Skeletal muscle tissue (tissue), 4 donors: ENCODE data around the gene CCDC171. TPM values are rescaled to one million over a fixed set of nuclear protein-coding genes. Genes with fewer than 3 reads are reported as not detected.

ENCODE experiments used
- H3K27ac ChIP-seq: one replicate; pipeline ENCODE4 v1.7.0; 2013; ENCODE audit warnings: mild to moderate bottlenecking, low read depth, low read length, inconsistent platforms
- H3K27me3 ChIP-seq, 3 donors: one replicate each; pipeline ENCODE4 v1.7.0; 2013; ENCODE audit warnings: low read length in 3 of 3; ENCODE audit not compliant: control insufficient read depth in 3 of 3, insufficient read depth in 3 of 3
- H3K36me3 ChIP-seq, 3 donors: one replicate each; pipeline ENCODE4 v1.7.0; 2013; ENCODE audit warnings: low read length in 3 of 3; ENCODE audit not compliant: control insufficient read depth in 3 of 3, insufficient read depth in 3 of 3
- H3K4me1 ChIP-seq, 3 donors: one replicate each; pipeline ENCODE4 v1.7.0; 2013; ENCODE audit warnings: low read length in 3 of 3, mild to moderate bottlenecking in 3 of 3; ENCODE audit not compliant: control insufficient read depth in 3 of 3, insufficient read depth in 3 of 3
- H3K4me3 ChIP-seq, 3 donors: one replicate each; pipeline ENCODE4 v1.7.0; 2013; ENCODE audit warnings: low read length in 3 of 3
- H3K9ac ChIP-seq, 3 donors: one replicate each; pipeline ENCODE4 v1.7.0; 2013; ENCODE audit warnings: low read length in 3 of 3, mild to moderate bottlenecking in 3 of 3, moderate library complexity in 2 of 3, low read depth in 1 of 3
- H3K9me3 ChIP-seq, 3 donors: one replicate each; pipeline ENCODE4 v1.7.0; 2013; ENCODE audit warnings: low read length in 3 of 3; ENCODE audit not compliant: control insufficient read depth in 3 of 3
- total RNA-seq: library from RNA; depleted of rRNA; stranded (reverse); fragments of >200 nt; gene quantifications from one replicate; pipeline ENCODE4 v1.2.3, GENCODE V29; 2014
- donor health status: Osteomylitis.

Gene CCDC171
- total RNA-seq, 1 donor from 2014 or later = 5.7 TPM

DNA sequence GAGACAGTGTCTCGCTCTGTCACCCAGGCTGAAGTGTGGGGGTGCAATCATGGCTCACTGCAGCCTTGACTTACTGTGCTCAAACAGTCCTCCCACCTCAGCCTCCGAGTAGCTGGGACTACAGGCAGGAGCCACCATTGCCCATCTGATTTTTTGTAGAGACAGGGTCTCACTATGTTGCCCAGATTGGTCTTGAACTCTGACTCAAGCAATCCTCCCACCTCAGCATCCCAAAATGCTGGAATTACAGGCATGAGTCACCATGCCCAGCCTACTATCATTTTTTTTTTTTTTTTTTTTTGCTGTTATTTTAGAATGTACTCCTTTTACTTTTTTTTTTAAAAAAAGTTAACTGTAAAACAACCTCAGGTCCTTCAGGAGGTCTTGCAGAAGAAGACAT is 449.0 kb downstream of the CCDC171 start:
- Histone ChIP-seq H3K4me1 (no peaks in the 10 kb centered on the region), H3K4me3 (no peak overlapping the region), H3K9ac (no peak overlapping the region), H3K27ac (no peak overlapping the region), H3K9me3 (no peaks in the 10 kb centered on the region), H3K36me3 (no peaks in the 10 kb centered on the region), H3K27me3 (no peaks in the 10 kb centered on the region)

DNA sequence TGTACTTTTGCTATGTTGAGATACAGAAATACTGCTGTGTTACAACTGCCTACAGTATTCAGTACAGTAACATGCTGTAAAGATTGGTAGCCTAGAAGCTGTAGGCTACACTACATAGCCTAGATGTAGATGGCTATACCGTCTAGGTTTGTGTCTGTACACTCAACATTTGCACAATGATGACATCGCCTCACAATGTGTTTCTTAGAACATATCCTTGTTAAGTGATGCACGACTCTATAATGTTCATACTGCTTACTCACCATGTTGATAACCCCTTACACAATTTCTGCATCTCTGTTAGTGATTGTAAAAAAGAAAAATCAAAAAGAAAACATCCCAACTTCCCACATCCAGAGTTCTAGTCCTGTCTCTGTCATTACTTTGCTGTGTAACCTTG is 450.0 kb downstream of the CCDC171 start:
- Histone ChIP-seq H3K36me3 (no peaks in the 10 kb centered on the region), H3K9ac (no peak overlapping the region), H3K4me3 (no peak overlapping the region), H3K27me3 (no peaks in the 10 kb centered on the region), H3K4me1 (no peaks in the 10 kb centered on the region), H3K9me3 (no peaks in the 10 kb centered on the region), H3K27ac (no peak overlapping the region)

DNA sequence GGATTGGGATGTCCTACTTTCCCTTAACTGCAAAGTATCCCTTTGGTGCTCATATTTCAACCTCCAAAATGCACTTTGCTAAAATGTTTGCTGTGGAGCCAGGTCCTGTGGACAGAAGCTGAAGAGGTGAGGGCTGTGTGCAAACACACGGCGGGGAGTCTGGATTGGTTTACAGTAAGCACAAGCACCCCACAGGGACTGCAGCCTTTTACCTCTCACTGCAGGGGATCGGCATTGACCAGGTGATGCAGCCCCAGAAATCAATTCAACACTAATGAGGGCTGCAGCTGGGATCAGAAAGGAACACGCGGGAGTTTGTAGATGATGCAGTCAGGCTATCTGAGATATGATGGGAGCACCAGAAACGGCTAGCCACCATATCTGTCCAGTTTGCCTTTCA is 450.9 kb downstream of the CCDC171 start:
- Histone ChIP-seq H3K4me3 (no peak overlapping the region), H3K27ac (no peak overlapping the region), H3K27me3 (no peaks in the 10 kb centered on the region), H3K9ac (no peak overlapping the region), H3K4me1 (no peaks in the 10 kb centered on the region), H3K36me3 (no peaks in the 10 kb centered on the region), H3K9me3 (no peaks in the 10 kb centered on the region)

DNA sequence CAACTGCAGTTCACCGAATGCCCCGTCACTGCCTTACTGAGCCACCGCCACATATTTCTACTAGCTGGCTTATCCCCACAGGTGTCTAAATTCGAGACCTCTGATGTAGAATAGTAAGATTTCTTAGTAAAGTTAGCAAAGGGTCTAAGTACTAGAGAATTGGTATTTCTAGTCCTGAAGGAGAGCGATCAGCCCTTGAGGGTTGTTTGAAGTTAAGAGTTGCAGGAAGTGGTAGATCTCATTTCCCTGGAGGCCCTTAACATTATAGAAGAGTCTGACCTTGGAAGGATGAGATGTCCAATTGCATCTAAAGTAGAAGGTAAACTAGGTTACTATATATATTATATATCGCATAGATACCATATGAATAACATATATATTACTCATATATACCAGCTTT is 451.8 kb downstream of the CCDC171 start:
- no peak overlapping the region for H3K4me3 ChIP-seq
- H3K27me3 ChIP-seq = no peaks in the 10 kb centered on the region
- no peak overlapping the region for H3K27ac ChIP-seq
- H3K4me1 ChIP-seq = no peaks in the 10 kb centered on the region
- no peaks in the 10 kb centered on the region for H3K36me3 ChIP-seq
- H3K9ac ChIP-seq = no peak overlapping the region
- H3K9me3 ChIP-seq = no peaks in the 10 kb centered on the region

DNA sequence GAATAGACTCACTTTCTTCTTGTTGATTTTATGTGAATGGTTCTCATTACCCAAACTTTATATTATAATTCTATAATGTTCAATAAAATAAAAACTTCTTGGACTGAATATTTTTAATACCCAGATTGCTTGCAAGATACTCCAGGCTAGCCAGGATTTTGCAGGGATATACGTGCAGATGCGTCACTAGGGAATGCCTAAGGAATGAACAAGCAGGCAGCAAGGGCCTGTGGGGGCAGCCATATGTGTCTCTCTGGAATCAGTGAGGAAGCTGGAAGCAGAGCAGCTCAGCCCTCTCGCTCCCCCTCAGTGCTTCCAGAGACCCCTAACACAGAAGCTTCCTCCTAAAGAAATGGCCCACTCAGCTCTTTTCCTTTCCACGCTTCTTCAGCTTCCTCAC is 457.4 kb downstream of the CCDC171 start:
- Histone ChIP-seq H3K4me3 (no peak overlapping the region), H3K4me1 (no peaks in the 10 kb centered on the region), H3K9ac (no peak overlapping the region), H3K36me3 (no peaks in the 10 kb centered on the region), H3K27ac (no peak overlapping the region), H3K9me3 (peaks cover 0 to 2% (median 0%) of the 10 kb centered on the region in 3 donors), H3K27me3 (no peaks in the 10 kb centered on the region)

DNA sequence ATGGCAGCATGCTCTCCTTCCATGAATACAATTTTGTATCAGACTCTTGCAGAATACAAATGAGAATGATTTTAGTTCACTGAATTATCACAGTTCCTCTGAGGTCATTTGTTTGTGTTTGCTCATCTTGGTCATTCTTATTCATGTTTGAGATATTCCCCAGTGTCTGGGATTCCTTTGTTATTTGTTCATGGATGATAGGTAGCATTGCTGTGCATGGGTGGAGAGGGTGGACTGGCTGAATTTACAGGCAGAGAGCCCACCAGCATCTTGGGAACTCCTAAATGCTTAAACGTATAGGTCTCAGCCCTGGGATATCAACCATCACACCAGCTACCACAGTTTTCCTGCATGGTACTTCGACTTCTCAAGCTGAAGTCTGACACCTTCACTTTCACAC is 459.8 kb downstream of the CCDC171 start:
- H3K9me3 ChIP-seq = peaks cover under 1 to 2% (median 1%) of the 10 kb centered on the region in 3 donors
- H3K9ac ChIP-seq = no peak overlapping the region
- H3K4me3 ChIP-seq = no peak overlapping the region
- no peak overlapping the region for H3K27ac ChIP-seq
- H3K36me3 ChIP-seq = no peaks in the 10 kb centered on the region
- no peaks in the 10 kb centered on the region for H3K4me1 ChIP-seq
- no peaks in the 10 kb centered on the region for H3K27me3 ChIP-seq

DNA sequence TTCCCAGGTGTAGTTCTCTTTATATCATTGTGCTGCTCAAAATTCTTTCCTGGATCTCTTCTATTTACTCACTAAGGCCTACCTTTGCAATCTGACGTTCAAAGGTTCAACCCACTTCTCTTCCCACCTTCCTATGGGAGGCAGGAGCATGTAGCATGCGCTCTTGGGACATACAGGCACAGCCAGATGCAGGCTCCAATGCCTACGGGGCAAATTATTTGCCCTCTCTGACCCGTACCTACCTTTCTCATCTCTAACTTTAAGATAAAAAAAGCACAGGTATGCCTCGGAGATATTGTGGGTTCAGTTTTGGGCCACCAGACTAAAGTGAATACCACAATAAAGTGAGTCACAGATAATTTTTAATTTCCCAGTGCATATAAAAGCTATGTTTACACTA is 460.5 kb downstream of the CCDC171 start:
- H3K9ac ChIP-seq = no peak overlapping the region
- peaks cover 4 to 5% (median 4%) of the 10 kb centered on the region in 3 donors for H3K9me3 ChIP-seq
- no peak overlapping the region for H3K27ac ChIP-seq
- no peak overlapping the region for H3K4me3 ChIP-seq
- H3K36me3 ChIP-seq = no peaks in the 10 kb centered on the region
- no peaks in the 10 kb centered on the region for H3K27me3 ChIP-seq
- no peaks in the 10 kb centered on the region for H3K4me1 ChIP-seq

DNA sequence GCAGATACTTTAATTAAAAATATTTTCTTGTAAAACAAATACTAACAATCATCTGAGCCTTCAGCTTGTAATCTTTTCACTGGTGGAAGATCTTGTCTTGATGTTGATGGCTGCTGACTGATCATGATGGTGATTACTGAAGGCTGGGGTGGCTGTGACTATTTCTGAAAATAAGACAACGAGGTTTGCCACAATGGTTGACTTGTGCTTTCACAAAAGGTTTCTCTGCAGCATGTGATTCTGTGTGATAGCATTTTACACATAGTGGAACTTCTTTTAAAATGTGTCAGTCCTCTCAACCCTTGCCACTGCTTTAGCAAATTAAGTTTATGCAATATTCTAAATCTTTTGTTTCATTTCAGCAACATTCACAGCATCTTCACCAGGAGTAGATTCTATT is 461.0 kb downstream of the CCDC171 start:
- Histone ChIP-seq H3K36me3 (no peaks in the 10 kb centered on the region), H3K27me3 (no peaks in the 10 kb centered on the region), H3K9me3 (peaks cover 4 to 5% (median 4%) of the 10 kb centered on the region in 3 donors), H3K4me3 (no peak overlapping the region), H3K27ac (no peak overlapping the region), H3K4me1 (no peaks in the 10 kb centered on the region), H3K9ac (no peak overlapping the region)

DNA sequence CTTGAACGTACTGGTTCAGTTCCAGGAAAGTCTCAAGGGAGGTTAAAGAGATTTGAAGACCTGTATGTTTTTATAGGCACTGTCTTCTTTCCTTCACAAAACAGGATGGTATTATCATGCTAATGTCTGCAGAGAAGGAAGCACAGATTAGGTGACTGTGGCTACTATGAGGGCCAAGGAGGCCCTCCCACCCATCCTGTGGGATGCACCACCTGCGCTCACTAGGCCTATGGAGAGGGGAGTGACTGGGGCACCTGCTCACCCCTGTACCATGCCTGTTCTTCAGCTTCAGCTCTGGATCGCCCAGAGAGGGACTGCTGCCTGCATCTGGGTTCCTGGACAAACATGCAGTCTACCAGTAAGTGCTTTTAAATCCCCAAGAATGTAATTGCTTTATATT is 469.4 kb downstream of the CCDC171 start:
- H3K4me1 ChIP-seq = no peaks in the 10 kb centered on the region
- no peak overlapping the region for H3K4me3 ChIP-seq
- peaks cover 3 to 4% (median 4%) of the 10 kb centered on the region in 3 donors for H3K9me3 ChIP-seq
- H3K9ac ChIP-seq = no peak overlapping the region
- H3K27me3 ChIP-seq = no peaks in the 10 kb centered on the region
- H3K36me3 ChIP-seq = no peaks in the 10 kb centered on the region
- H3K27ac ChIP-seq = no peak overlapping the region

DNA sequence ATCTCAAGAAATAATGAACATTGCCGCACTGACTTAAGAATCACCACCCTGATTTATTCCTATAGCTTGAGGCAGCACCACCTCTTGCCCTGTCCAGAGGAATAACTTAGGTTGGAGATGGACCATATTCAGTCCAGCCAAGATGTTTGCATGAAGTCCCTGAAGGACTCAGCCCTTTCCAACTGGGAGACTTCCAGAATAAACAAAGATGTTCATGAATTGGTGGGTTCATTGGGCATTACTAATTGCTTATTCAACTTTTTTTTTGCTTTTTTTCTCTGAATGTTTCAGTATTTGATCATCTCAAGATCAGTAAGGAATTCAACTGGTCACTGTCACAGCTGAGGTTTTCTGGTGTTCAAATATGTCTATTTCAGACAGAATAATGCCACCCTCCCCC is 470.6 kb downstream of the CCDC171 start:
- Histone ChIP-seq H3K36me3 (no peaks in the 10 kb centered on the region), H3K27me3 (no peaks in the 10 kb centered on the region), H3K4me3 (no peak overlapping the region), H3K9ac (no peak overlapping the region), H3K27ac (no peak overlapping the region), H3K9me3 (no peaks in the 10 kb centered on the region), H3K4me1 (no peaks in the 10 kb centered on the region)
